GM12891 (cell line): ENCODE results near the gene MYO7A.

ENCODE experiments used
- DNase-seq: peaks from one replicate; pipeline ENCODE4 v3.0.0; 2011; ENCODE audit warnings: low spot score; ENCODE audit not compliant: insufficient read length
- FAIRE-seq: peaks from 2 replicates; lab custom pipeline; 2011; peaks lifted over from hg19 to GRCh38; lab: Jason Lieb, UNC
- PAX5 ChIP-seq: IDR thresholded peaks from 2 replicates; pipeline ENCODE4 v1.6.1; 2011; ENCODE audit warnings: low read length, moderate library complexity, mild to moderate bottlenecking; ENCODE audit not compliant: insufficient read depth, severe bottlenecking
- POLR2A ChIP-seq: IDR thresholded peaks from 2 replicates; pipeline ENCODE4 v1.6.1; 2011; ENCODE audit warnings: low read depth, low read length, control low read depth
- POLR2AphosphoS5 ChIP-seq: IDR thresholded peaks from 2 replicates; pipeline ENCODE4 v1.6.1; 2011; ENCODE audit warnings: low read depth, low read length, control low read depth
- POU2F2 ChIP-seq: IDR thresholded peaks from 2 replicates; pipeline ENCODE4 v1.6.1; 2011; ENCODE audit warnings: low read depth, mild to moderate bottlenecking, control low read depth, low read length, moderate library complexity
- SPI1 ChIP-seq: IDR thresholded peaks from 2 replicates; pipeline ENCODE4 v1.6.1; 2011; ENCODE audit warnings: low read depth, low read length, control low read depth
- TAF1 ChIP-seq: IDR thresholded peaks from 2 replicates; pipeline ENCODE4 v1.6.1; 2011; ENCODE audit warnings: low read depth, low read length, control low read depth

Gene MYO7A

DNA sequence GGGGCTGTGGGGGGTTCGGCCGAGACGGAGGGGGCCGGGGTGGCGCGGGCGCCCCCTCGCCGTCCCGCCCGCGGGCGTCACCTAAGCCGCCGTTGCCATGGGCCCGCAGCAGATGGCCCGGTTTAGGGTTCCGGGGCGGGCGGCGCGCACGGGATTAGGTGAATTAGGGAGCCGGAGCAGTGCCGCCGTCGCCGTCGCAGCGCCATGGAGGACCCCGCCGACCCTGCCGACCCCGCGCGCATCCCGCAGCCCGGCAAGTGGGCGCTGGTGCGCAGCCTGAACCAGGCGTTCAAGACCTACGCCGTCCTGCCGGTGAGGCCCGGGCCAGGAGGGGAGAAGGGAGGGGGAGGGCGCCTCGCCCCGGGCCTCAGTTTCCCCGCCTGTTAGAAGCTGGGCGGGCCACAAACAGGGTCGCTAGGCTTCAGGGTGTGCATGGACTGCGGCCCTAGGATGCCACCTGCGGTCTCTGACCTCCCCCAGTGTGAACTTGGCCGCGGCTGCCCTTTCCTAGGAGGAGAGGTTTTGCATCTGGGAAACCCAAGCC, 10.1 kb downstream of the MYO7A start:
- DNase-seq (no peak), FAIRE-seq (no peak)
- TF ChIP-seq SPI1 (no peak), POLR2AphosphoS5 (no peak)

DNA sequence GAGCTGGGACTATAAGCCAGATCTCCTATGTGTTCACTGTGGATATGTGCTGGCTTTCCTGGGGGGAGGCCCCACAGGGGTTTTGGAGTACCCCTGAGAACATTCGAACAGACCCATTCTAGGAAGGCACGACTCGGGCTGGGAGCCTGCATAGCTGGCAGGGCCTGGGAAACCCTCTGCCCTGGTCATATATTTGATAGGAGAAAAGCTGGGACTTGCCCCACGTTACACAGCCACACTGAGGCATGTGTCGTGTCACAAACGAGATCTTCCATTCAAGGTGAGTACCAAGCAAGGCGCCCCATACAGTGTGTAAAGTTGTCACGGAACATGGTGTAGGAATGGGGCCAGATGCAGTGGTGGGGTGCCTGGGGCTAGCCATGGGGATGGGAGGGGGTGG, 11.2 kb downstream of the MYO7A start:
- TF ChIP-seq POLR2A (no peak), POLR2AphosphoS5 (no peak), POU2F2 (no peak), TAF1 (no peak), SPI1 (no peak), PAX5 (no peak)
- FAIRE-seq (no peak), DNase-seq (no peak)

DNA sequence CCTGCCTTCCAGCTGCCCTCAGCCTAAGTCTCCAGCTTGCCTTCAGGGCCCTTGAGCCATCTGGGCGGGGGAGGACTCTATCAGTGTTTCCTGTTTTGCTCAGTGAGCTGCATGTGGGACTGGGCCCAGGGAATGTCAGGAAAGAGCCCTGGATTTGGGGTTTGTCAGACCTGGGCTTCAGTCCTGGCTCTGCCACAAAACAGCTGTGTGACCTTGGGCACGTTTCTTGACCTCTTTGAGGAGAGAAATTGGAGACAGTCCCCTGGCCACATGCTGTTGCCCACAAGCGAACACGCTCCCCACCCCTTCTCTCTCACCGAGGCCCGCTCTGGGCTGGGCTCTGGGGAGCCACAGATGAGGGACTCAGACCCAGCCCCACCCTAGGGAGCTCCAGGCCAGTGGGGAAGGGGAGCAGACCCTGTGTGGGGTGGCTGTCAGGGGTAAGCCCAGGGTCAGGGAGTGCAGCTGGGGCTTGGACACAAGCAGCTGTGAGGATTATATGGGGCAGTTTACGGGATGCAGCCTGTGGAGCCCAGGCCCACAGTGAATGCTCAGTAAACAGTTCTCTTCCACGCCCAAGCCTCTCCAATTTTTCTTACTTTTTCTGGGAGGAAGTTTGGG, 12.3 kb downstream of the MYO7A start:
- no peak for TF ChIP-seq POLR2AphosphoS5
- TF ChIP-seq PAX5 = no peak
- no peak for TF ChIP-seq POU2F2
- TF ChIP-seq POLR2A = no peak
- no peak for TF ChIP-seq TAF1
- TF ChIP-seq SPI1 = no peak
- DNase-seq (no peak), FAIRE-seq (no peak)

DNA sequence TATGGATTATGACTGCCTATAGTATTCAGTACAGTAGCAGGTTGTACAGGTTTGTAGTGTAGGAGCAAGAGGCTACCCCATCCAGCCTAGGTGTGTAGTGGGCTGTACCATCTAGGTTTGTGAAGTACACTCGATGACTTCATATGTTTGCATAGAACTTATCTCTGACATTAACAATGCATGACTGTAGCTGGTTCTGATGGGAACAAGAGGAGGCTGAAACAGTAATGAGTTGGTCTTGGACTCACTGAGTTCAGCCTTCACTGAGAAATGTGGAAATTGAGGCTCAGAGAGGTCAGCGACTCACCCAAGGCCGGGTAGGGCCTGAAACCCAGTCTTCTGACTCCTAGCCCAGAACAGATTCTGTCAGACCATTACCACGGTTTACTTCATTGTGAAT, 13.0 kb downstream of the MYO7A start:
- DNase-seq = no peak
- TF ChIP-seq PAX5 (no peak), POLR2AphosphoS5 (no peak), POU2F2 (no peak), POLR2A (no peak), SPI1 (no peak), TAF1 (no peak)
- FAIRE-seq = no peak

DNA sequence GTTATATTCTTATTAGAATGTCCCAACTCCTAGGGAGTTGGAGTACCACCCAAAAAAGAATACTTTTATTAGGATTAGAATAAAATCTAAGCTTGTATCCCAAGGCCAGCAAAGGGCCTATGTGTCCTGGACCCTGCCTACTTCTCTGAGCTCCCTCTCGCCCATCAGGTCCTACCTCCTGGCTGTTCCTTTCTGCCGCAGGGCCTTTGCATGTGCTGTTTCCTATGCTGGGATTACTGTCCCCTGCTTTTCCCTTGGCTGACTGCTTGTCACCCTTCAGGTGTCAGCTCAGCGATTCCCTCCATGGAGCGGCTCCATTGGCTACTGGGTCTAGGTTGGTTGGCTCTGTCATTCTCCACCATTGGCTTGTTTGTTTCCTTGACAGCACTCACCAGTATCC, 13.4 kb downstream of the MYO7A start:
- DNase-seq (no peak), FAIRE-seq (no peak)
- no peak for TF ChIP-seq POU2F2
- no peak for TF ChIP-seq PAX5
- no peak for TF ChIP-seq POLR2AphosphoS5
- no peak for TF ChIP-seq SPI1
- TF ChIP-seq POLR2A = no peak
- TF ChIP-seq TAF1 = no peak

DNA sequence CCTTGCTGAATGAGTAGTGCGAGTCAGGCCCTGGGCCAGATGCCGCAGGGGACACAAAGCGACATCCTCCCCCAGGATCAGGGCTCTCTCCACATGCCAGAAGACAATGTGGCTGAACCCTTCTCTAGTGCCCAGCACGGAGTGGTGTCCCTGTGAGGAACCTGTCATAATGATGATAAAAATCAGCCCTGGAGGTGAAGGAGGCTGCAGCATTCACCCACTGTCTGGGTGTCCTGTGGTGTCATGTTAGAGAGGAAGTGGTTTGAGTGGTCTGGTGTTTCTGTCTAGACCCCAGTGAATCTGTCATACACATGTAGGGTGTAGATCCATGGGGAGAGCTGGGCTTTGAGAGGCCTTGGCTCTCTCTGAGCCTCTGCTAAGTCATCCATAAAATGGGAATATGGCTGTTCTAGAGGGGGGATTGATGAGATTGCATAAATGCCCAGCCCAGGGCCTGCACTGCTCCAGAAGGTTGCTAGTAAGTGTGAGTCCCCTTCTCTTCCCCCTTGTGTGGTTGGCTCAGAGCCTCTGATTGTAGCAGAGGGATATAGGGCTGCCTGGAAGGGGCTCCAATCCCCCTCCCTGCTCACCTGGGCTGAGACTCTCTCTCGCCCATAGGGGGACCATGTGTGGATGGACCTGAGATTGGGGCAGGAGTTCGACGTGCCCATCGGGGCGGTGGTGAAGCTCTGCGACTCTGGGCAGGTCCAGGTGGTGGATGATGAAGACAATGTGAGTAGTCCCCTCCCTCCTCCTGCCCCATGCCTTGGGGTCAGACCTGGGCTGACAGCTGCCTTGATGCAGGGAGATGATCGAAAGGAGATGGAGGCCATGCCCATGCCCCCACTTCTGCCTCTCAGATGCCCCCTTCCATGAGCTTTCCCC, 14.3 kb downstream of the MYO7A start:
- no peak for DNase-seq

DNA sequence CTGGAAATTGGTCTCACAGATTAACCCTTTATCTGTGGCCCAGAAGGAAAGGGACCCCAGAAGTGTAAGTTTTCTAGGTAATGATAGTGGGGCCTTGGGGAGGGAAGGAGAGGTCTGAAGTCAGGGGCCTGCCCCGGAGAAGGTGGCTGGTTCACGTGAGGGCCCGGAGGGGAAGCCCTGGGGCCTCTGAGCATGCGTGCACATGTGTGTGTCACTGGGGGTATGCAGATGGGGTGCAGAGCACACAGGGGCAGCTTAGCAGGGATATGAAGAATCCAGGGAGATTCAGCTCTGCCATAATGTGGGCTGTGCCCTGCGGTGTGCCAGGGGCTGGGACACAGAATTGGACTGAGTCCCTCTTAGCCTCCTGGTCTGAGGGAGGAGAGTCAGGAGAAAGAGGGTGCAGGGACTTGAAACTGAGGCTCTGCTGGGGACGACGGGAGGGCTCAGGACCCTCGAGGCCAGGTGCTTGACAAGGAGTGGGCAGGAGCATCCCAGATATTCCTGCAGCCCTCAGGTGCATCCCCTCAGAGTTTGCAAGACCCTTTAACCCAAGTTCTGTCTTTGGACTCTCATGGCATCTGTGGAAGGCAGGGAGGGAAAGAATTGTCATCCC, 15.5 kb downstream of the MYO7A start:
- no peak for FAIRE-seq
- TF ChIP-seq POU2F2 (no peak), POLR2A (no peak), POLR2AphosphoS5 (no peak), SPI1 (no peak), TAF1 (no peak), PAX5 (no peak)
- no peak for DNase-seq

More for the DNA sequence above, 14.3 kb downstream of the MYO7A start:
- peak; percentile 80 for TF ChIP-seq SPI1
- TF ChIP-seq TAF1 = no peak
- FAIRE-seq = peak; percentile 71

DNA sequence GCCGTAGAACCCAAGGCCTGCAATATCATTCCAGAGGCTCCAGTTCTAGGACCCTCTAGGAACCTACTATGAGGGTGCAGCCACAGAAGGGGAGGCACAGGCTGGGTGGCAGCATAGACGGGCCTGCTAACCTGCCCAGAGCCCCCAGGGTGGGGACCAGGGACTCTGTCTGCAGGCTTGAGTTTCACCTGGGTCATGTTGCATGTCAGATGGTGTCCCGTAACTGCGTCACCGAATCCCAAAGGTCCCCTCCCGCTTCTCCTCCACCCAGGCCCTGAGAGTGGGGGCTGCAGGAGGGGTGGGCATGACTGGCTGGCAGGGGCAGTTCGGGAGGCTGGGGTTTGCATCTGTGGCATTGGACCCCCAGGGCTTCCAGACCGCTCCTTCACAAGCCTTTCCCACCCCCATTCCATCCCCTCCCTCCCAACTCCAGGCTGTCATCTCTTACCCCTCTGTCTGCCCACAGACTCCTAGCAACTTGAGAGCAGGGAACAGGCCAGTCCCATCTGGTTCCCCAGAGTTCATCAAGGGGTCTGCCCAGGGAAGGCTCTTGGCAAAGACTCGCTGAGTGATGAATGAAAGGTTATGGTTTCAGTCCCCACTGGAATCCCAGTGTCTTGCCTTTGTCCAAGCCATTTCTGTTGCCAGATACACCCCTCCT, 16.3 kb downstream of the MYO7A start:
- no peak for TF ChIP-seq POLR2AphosphoS5
- no peak for TF ChIP-seq POU2F2
- TF ChIP-seq PAX5 = no peak
- TF ChIP-seq POLR2A = no peak
- no peak for TF ChIP-seq SPI1
- no peak for TF ChIP-seq TAF1
- no peak for DNase-seq
- no peak for FAIRE-seq

DNA sequence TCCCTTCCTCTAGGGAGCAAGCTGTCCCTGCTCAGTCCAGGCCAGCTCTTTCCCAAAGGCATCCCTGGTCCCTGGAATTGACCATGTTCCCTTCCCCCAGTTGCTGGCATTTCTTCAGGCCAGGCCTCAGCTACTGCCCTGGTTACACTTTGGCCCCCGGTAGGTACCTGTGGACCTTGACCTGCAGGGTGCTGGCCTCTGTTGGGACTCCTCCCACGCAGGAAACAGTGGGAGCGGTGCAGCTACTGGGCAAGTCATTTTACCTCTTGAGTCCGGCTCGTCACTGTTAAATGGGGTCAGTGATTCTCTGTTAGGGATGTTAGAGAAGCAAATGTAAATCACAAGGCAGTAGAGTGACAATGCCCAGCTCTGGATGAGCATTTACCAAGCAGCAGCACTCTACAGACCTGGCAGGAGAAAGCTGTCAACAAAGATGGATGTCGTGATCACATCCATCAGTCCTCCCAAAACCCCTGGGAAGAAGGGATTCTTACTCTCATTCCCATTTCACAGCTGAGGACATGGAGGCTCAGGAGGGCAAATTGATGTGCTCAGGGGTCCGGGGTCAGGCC, 16.9 kb downstream of the MYO7A start:
- TF ChIP-seq SPI1 = no peak
- no peak for TF ChIP-seq POU2F2
- no peak for TF ChIP-seq TAF1
- no peak for TF ChIP-seq POLR2A
- no peak for TF ChIP-seq PAX5
- no peak for TF ChIP-seq POLR2AphosphoS5
- DNase-seq (no peak), FAIRE-seq (no peak)
